PFSK-1 (cell line): ENCODE results near the gene SLC8A3.

Experiments used
- FOXP2 ChIP-seq: optimal IDR thresholded peaks from 2 replicates; pipeline ENCODE3; 2011; ENCODE audit warnings: borderline replicate concordance, control low read depth, inconsistent platforms; ENCODE audit not compliant: insufficient read depth; ENCODE audit errors: extremely low read length, extremely low read depth
- POLR2AphosphoS5 ChIP-seq: IDR thresholded peaks from 2 replicates; pipeline ENCODE4 v1.6.1; 2012; ENCODE audit warnings: low read depth, mild to moderate bottlenecking, control low read depth, low read length, moderate library complexity
- SIN3A ChIP-seq: IDR thresholded peaks from 2 replicates; pipeline ENCODE4 v1.6.1; 2012; ENCODE audit warnings: mild to moderate bottlenecking, low read length, moderate library complexity, borderline replicate concordance; ENCODE audit not compliant: insufficient read depth
- TAF1 ChIP-seq: IDR thresholded peaks from 2 replicates; pipeline ENCODE4 v1.6.1; 2012; ENCODE audit warnings: low read length, control low read depth, borderline replicate concordance; ENCODE audit not compliant: insufficient read depth
- TF ChIP-seq, protein P1 (sequence below), 2 experiments: IDR thresholded peaks; 2 replicates each; pipeline versions ENCODE4 v1.6.1 to v1.8.0; 2011 to 2012; ENCODE audit warnings: low read depth in 2 of 2, low read length in 2 of 2, control low read depth in 1 of 2, inconsistent platforms in 1 of 2, mild to moderate bottlenecking in 1 of 2, moderate library complexity in 1 of 2; ENCODE audit not compliant: insufficient read depth in 1 of 2

SLC8A3 gene

DNA sequence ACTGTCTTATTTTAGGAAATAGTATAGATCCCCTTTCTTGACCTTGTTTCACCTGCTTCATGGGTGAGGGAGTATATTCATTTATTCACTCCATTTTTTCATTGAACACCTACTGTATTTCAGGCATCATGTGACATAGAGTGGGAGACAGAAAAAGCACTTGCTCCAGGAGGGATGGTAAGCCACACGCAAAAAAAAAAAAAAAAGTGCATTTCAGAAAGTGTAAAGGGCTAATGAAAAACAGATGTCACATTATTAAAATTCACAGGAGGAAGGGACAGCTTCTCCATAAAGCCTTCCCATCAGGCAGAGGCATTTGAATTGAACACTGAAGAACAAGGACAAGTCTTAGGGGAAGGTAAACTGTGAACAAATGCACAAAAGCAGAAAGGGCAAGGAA is 7.5 kb downstream of the SLC8A3 start:
- no peak for TF ChIP-seq TAF1
- TF ChIP-seq, protein P1, sequence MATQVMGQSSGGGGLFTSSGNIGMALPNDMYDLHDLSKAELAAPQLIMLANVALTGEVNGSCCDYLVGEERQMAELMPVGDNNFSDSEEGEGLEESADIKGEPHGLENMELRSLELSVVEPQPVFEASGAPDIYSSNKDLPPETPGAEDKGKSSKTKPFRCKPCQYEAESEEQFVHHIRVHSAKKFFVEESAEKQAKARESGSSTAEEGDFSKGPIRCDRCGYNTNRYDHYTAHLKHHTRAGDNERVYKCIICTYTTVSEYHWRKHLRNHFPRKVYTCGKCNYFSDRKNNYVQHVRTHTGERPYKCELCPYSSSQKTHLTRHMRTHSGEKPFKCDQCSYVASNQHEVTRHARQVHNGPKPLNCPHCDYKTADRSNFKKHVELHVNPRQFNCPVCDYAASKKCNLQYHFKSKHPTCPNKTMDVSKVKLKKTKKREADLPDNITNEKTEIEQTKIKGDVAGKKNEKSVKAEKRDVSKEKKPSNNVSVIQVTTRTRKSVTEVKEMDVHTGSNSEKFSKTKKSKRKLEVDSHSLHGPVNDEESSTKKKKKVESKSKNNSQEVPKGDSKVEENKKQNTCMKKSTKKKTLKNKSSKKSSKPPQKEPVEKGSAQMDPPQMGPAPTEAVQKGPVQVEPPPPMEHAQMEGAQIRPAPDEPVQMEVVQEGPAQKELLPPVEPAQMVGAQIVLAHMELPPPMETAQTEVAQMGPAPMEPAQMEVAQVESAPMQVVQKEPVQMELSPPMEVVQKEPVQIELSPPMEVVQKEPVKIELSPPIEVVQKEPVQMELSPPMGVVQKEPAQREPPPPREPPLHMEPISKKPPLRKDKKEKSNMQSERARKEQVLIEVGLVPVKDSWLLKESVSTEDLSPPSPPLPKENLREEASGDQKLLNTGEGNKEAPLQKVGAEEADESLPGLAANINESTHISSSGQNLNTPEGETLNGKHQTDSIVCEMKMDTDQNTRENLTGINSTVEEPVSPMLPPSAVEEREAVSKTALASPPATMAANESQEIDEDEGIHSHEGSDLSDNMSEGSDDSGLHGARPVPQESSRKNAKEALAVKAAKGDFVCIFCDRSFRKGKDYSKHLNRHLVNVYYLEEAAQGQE (IDR thresholded peaks at IDR 0.05; ENCODE audit: insufficient read depth in 1 of 2, low read depth in 2 of 2, low read length in 2 of 2): no peak
- no peak for TF ChIP-seq SIN3A
- TF ChIP-seq POLR2AphosphoS5: no peak
- TF ChIP-seq FOXP2: no peak

DNA sequence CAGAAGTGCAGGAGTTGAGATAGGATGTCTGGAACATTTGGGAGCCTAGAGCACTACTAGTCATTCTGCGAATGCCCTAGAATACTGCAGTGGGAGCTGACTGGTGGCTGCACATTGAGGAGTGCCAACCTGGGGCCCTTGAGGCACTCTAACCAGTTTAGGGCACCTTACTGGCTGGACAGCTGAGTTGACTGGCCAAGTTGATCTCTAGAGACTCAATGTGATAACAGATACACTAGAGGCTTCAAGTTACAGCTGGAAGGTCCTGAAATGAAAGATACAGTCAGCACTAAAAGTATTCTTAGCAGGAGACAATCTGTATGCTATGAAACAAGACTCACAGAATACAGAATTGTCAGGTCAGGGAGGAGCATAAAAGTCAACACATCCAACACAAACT is 8.0 kb downstream of the SLC8A3 start:
- no peak for TF ChIP-seq TAF1
- TF ChIP-seq, protein P1 (IDR thresholded peaks at IDR 0.05; ENCODE audit: insufficient read depth in 1 of 2, low read depth in 2 of 2, low read length in 2 of 2): no peak
- TF ChIP-seq POLR2AphosphoS5: no peak
- TF ChIP-seq SIN3A: no peak
- TF ChIP-seq FOXP2: no peak

DNA sequence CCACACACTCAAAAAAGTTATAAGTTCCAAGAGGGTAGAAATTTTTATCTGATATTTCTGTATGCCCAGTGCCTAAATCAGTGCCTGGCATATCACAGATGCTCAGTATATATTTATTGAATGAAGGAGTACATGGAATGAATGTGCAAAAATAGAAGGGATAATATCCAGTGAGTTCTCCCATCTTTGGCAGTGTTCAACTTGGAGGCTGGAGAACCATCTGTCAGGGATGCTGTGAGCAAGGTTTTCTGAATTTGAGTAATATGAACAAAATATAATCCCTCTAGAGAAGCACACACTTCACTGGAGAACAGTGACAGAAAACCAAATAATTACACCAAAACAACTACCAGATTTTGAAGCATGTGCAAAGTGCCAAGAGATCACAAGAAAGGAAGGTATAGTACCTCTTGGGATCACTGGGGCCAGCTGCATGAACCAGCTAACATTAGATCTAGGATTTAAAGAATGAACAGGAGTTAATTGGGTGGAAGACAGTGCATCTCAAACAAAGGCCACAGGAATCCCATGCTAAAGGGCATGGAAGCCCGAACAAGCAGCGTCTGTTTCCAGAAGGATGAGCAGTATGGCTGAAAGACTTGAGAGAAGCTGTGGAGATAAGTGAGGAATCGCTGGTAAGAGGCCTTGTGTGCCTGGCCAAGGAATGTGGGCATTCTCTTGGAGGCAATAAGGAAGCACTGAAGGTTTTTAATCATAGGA is 11.5 kb downstream of the SLC8A3 start:
- TF ChIP-seq TAF1 (no peak), POLR2AphosphoS5 (no peak)

DNA sequence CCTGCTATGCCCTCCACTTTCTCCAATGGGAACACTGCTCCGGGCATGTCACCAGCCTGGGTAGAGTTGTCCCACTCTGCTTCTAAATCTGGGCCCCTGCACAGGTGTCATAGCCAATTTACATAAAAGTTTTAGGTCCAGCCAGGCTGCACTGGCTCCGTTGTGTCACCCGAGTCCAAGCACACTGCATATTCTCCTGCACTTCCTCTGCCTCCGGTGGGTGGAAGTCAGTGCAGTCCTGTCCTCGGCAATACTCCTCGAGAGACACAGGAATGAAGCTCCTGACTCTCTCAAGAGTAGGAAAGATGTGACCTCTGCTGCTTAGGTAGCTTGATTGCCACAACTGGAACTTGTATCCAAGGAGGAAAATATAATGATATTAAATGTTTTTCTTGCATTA is 15.2 kb downstream of the SLC8A3 start:
- TF ChIP-seq, protein P1 (IDR thresholded peaks at IDR 0.05; ENCODE audit: insufficient read depth in 1 of 2, low read depth in 2 of 2, low read length in 2 of 2): no peak
- no peak for TF ChIP-seq TAF1

DNA sequence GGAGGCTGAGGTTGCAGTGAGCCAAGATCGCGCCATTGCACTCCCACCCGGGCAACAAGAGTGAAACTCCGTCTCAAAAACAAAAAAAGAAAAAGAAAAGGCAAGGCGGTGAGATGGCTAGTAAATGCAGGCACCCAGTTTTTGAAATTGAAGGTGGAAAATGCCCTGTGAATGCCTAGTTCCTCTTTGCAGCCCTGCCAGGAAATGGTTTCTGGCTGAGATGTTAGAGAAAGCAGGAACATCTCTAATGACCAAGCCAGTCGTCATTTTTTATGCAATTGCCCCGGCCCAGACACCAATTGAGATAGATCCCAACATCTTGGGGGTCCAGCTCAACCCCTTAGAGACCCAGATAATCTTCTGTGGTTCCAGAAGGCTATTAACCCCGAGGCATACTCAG is 17.0 kb downstream of the SLC8A3 start:
- TF ChIP-seq POLR2AphosphoS5: no peak
- TF ChIP-seq, protein P1 (IDR thresholded peaks at IDR 0.05; ENCODE audit: insufficient read depth in 1 of 2, low read depth in 2 of 2, low read length in 2 of 2): no peak
- TF ChIP-seq SIN3A: no peak
- TF ChIP-seq TAF1: no peak
- no peak for TF ChIP-seq FOXP2
